RWPE2 (cell line): ENCODE measurements around the gene SPAG16.

Source experiments
- ATAC-seq: fragments of 200-7000 bp; cut with Tn5 transposase; 3 replicates; pipeline ENCODE4 v1.9.1; 2021; ENCODE audit warnings: low read depth
- DNase-seq: peaks from one replicate; pipeline ENCODE4 v3.0.0-alpha.2; 2020; ENCODE audit warnings: low spot score
- H3K27ac ChIP-seq: fragments of 450-650 bp; 2 replicates; pipeline ENCODE4 v1.5.1; 2017; ENCODE audit warnings: mild to moderate bottlenecking; ENCODE audit not compliant: poor library complexity, severe bottlenecking
- H3K27me3 ChIP-seq: fragments of 250-450 bp; sonication (Bioruptor Pico); 2 replicates; pipeline ENCODE4 v1.5.1; 2021; ENCODE audit warnings: mild to moderate bottlenecking, moderate library complexity; ENCODE audit not compliant: insufficient read depth, poor library complexity, severe bottlenecking
- H3K36me3 ChIP-seq: fragments of 250-450 bp; sonication (Bioruptor Pico); 2 replicates; pipeline ENCODE4 v1.5.1; 2020; ENCODE audit warnings: low read depth, mild to moderate bottlenecking, moderate library complexity
- H3K4me1 ChIP-seq: fragments of 250-450 bp; sonication (Bioruptor Pico); 2 replicates; pipeline ENCODE4 v1.5.1; 2021; ENCODE audit warnings: mild to moderate bottlenecking, moderate library complexity; ENCODE audit not compliant: insufficient read depth, poor library complexity, severe bottlenecking
- H3K4me3 ChIP-seq: fragments of 250-450 bp; sonication (Bioruptor Pico); 2 replicates; pipeline ENCODE4 v1.5.1; 2021; ENCODE audit warnings: mild to moderate bottlenecking, moderate library complexity; ENCODE audit not compliant: severe bottlenecking
- H3K9me3 ChIP-seq: fragments of 250-450 bp; sonication (Bioruptor Pico); 2 replicates; pipeline ENCODE4 v1.5.1; 2021; ENCODE audit warnings: mild to moderate bottlenecking, moderate library complexity; ENCODE audit not compliant: severe bottlenecking
- CTCF ChIP-seq: fragments of 450-650 bp; IDR thresholded peaks from one replicate; pipeline ENCODE4 v1.5.1; 2017; ENCODE audit warnings: mild to moderate bottlenecking, moderate library complexity; ENCODE audit not compliant: poor library complexity, severe bottlenecking

The SPAG16 gene

GRCh38 chr2:213246497-213247281 lies 37.6 kb upstream of the SPAG16 start:
- no peak overlapping the region for H3K4me3 ChIP-seq
- ATAC-seq (peak; percentile 43; the same call in 1 of the 3 replicates), DNase-seq (no peak)
- H3K4me1 ChIP-seq: peaks cover 6% of the 10 kb centered on the region
- H3K9me3 ChIP-seq: no peaks in the 10 kb centered on the region
- H3K27ac ChIP-seq: no peak overlapping the region
- no peaks in the 10 kb centered on the region for H3K27me3 ChIP-seq
- H3K36me3 ChIP-seq: no peaks in the 10 kb centered on the region
- TF ChIP-seq CTCF: peak; percentile 95

GRCh38 chr2:213247566-213247965 lies 36.7 kb upstream of the SPAG16 start:
- DNase-seq (no peak), ATAC-seq (no peak)
- no peak for TF ChIP-seq CTCF
- Histone ChIP-seq H3K4me3 (no peak overlapping the region), H3K9me3 (no peaks in the 10 kb centered on the region), H3K36me3 (no peaks in the 10 kb centered on the region), H3K4me1 (peaks cover 6% of the 10 kb centered on the region), H3K27ac (no peak overlapping the region), H3K27me3 (no peaks in the 10 kb centered on the region)

GRCh38 chr2:213248637-213249036 lies 35.6 kb upstream of the SPAG16 start:
- Histone ChIP-seq H3K9me3 (no peaks in the 10 kb centered on the region), H3K27ac (no peak overlapping the region), H3K4me3 (no peak overlapping the region), H3K36me3 (no peaks in the 10 kb centered on the region), H3K27me3 (no peaks in the 10 kb centered on the region), H3K4me1 (peaks cover 6% of the 10 kb centered on the region)
- DNase-seq (no peak), ATAC-seq (peak; percentile 74)
- TF ChIP-seq CTCF: no peak

GRCh38 chr2:213249502-213249901 lies 34.8 kb upstream of the SPAG16 start:
- Histone ChIP-seq H3K4me3 (no peak overlapping the region), H3K27me3 (no peaks in the 10 kb centered on the region), H3K27ac (no peak overlapping the region), H3K9me3 (no peaks in the 10 kb centered on the region), H3K36me3 (no peaks in the 10 kb centered on the region), H3K4me1 (peaks cover 6% of the 10 kb centered on the region)
- no peak for DNase-seq
- no peak for TF ChIP-seq CTCF
- no peak for ATAC-seq

- no peaks in the 10 kb centered on the region for H3K27me3 ChIP-seq
- H3K4me1 ChIP-seq: peaks cover 6% of the 10 kb centered on the region
- no peak overlapping the region for H3K27ac ChIP-seq
- TF ChIP-seq CTCF: peak; percentile 87
- no peaks in the 10 kb centered on the region for H3K36me3 ChIP-seq
- no peak overlapping the region for H3K4me3 ChIP-seq
- DNase-seq: no peak
- no peaks in the 10 kb centered on the region for H3K9me3 ChIP-seq
- peak; percentile 71 for ATAC-seq
These were observed 32.6 kb upstream of the SPAG16 start for GRCh38 chr2:213251618-213252017.
